HG03439 (cell line): ENCODE data around the gene DNHD1.
A peak's percentile ranks its signal among the peaks of the same experiment; 100 is the strongest.

Experiments
- ATAC-seq: cut with Tn5 transposase; IDR thresholded peaks from one replicate; pipeline ENCODE4 v1.9.1; 2021; ENCODE audit warnings: mild to moderate bottlenecking, moderate library complexity; ENCODE audit not compliant: unreplicated experiment

The DNHD1 gene

GRCh38 chr11:6583584-6583983 is 86.5 kb downstream of the DNHD1 start:
- no peak for ATAC-seq

GRCh38 chr11:6584528-6584927 is 87.4 kb downstream of the DNHD1 start:
- ATAC-seq: no peak

GRCh38 chr11:6586434-6587359 is 89.6 kb downstream of the DNHD1 start:
- no peak for ATAC-seq

GRCh38 chr11:6587360-6587953 is 90.4 kb downstream of the DNHD1 start:
- no peak for ATAC-seq

GRCh38 chr11:6588018-6588417 is 90.9 kb downstream of the DNHD1 start:
- no peak for ATAC-seq

- no peak for ATAC-seq
These were observed 97.2 kb downstream of the DNHD1 start for GRCh38 chr11:6594142-6594768.

GRCh38 chr11:6596239-6596877 is 99.3 kb downstream of the DNHD1 start:
- no peak for ATAC-seq

- no peak for ATAC-seq
These were observed 101.5 kb downstream of the DNHD1 start for GRCh38 chr11:6598555-6598954.

- no peak for ATAC-seq
These were observed 102.4 kb downstream of the DNHD1 start for GRCh38 chr11:6599449-6599848.

- ATAC-seq: no peak
These were observed 102.9 kb downstream of the DNHD1 start for GRCh38 chr11:6599881-6600390.

- no peak for ATAC-seq
These were observed 104.0 kb downstream of the DNHD1 start for GRCh38 chr11:6601041-6601461.

- ATAC-seq: no peak
These were observed 105.2 kb downstream of the DNHD1 start for GRCh38 chr11:6602096-6602940.

- ATAC-seq: peak; percentile 70
These were observed 106.4 kb downstream of the DNHD1 start, which contains the start of the genes ILK and RRP8 for GRCh38 chr11:6603287-6604080. Gene ILK, plus strand, starts transcription at chr11:6603774. Its CDS starts 498 bp downstream, at chr11:6604272. Gene RRP8, minus strand, starts transcription at chr11:6603616. Its CDS starts 114 bp downstream, at chr11:6603502.

- peak; percentile 41 for ATAC-seq
These were observed 107.1 kb downstream of the DNHD1 start for GRCh38 chr11:6604081-6604626.

- no peak for ATAC-seq
These were observed 107.7 kb downstream of the DNHD1 start for GRCh38 chr11:6604790-6605189.

- ATAC-seq: peak; percentile 43
These were observed 109.5 kb downstream of the DNHD1 start for GRCh38 chr11:6606471-6607189.

- no peak for ATAC-seq
These were observed 110.2 kb downstream of the DNHD1 start for GRCh38 chr11:6607190-6607795.

GRCh38 chr11:6608011-6608410 is 110.9 kb downstream of the DNHD1 start:
- ATAC-seq: no peak
